KOPT-K1 (cell line): ENCODE measurements around the gene RALGAPA2.

ENCODE experiments used
- H3K27ac ChIP-seq: fragments of 200-600 bp; sonication (generic); 2 replicates; pipeline ENCODE4 v1.5.1; 2016; ENCODE audit warnings: antibody characterized with exemption, mild to moderate bottlenecking, low read depth, low read length; ENCODE audit not compliant: poor library complexity, severe bottlenecking
- H3K36me3 ChIP-seq: fragments of 200-600 bp; sonication (generic); 2 replicates; pipeline ENCODE4 v1.5.1; 2017; ENCODE audit warnings: antibody characterized with exemption, mild to moderate bottlenecking, low read length, moderate library complexity; ENCODE audit not compliant: insufficient read depth
- H3K9me3 ChIP-seq: fragments of 200-600 bp; sonication (generic); 2 replicates; pipeline ENCODE4 v1.5.1; 2017; ENCODE audit warnings: antibody characterized with exemption, low read length, mild to moderate bottlenecking; ENCODE audit not compliant: insufficient read depth, poor library complexity, severe bottlenecking

The RALGAPA2 gene

DNA sequence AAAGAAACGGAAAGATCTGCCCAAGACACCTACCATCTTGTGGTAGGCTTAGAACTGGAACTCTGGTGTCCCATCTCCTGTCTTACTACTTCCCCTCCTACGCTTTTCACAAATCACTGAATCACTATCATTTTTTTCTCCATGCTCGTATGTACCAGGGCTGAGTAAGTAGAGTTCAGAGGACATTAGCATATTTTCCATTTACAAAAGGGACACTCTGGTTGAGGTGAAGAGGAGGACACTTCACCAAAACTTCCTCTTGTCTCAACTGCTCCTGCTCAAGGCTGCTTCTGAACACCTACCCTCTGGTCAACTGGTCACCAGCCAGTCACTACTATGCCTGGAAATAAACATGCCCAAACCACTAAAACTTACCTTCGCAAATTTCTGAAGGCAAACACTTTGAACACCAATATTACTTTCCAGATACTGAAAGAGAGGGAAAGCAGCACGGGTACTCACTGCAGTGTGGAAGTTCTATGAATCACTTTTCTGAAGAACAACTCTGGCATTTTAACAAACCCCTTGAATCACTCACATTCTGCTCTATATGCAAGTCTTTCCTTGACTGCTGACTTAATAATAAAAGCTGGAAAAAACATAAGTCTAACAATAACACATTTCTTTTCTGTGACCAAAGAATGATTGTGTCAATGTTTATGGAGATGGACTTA, 221.2 kb downstream of the RALGAPA2 start:
- H3K27ac ChIP-seq: no peak overlapping the region
- H3K36me3 ChIP-seq: no peaks in the 10 kb centered on the region
- H3K9me3 ChIP-seq: no peaks in the 10 kb centered on the region

DNA sequence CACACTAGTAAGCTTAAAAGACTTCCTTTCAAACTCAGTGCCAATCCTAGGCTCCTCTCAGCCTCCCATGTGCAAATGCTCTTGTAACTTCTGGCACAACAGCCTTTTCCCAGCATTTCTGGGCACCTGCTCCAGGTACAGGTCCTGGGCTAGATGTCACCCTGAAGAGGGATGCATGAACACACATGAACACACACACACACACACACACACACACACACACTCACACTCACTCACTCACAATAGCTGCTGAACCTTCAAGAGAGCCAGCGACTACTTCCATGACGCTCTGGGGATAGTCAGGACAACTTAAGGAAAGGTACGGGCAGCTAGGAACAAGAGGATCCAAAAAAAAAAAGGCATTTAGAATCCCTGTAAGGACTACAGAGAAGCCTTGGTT, 221.8 kb downstream of the RALGAPA2 start:
- Histone ChIP-seq H3K9me3 (no peaks in the 10 kb centered on the region), H3K36me3 (no peaks in the 10 kb centered on the region), H3K27ac (no peak overlapping the region)

DNA sequence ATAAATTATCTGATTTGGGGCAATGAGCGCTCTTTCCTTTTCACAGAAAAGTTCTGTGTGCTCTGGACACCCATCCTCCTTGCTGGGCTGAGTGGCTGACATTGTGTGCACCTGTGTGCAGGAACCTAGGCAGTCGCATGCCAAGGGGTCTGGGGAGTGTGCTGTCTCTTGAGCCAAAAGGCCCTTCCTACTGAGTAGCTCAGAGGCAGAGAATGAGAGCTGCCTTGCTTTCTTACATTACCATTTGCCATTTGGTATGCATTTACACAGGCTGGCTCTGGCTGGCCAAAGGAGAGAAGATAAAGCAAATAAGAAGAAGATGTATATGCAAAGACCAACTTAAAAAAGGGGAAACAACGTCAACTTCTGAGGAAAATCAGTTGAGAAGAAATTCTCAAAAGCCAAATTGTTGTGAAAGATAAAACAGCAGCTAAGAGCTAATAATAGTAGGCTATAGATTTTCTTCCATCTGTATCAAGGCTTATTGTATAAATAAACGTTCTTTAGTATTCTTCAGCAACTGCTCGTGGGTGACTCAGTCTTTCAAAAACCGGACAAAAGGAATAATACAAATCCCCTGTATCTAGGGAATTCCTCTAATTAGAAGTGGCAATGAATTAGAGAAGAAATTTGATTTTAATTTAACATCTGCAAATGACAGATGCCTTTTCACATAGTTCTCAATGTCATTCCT, 222.6 kb downstream of the RALGAPA2 start:
- no peaks in the 10 kb centered on the region for H3K9me3 ChIP-seq
- no peak overlapping the region for H3K27ac ChIP-seq

GRCh38 chr20:20489054-20489453, 223.4 kb downstream of the RALGAPA2 start:
- Histone ChIP-seq H3K9me3 (no peaks in the 10 kb centered on the region), H3K27ac (no peak overlapping the region), H3K36me3 (no peaks in the 10 kb centered on the region)

More for the DNA sequence above, 222.6 kb downstream of the RALGAPA2 start:
- H3K36me3 ChIP-seq: no peaks in the 10 kb centered on the region

DNA sequence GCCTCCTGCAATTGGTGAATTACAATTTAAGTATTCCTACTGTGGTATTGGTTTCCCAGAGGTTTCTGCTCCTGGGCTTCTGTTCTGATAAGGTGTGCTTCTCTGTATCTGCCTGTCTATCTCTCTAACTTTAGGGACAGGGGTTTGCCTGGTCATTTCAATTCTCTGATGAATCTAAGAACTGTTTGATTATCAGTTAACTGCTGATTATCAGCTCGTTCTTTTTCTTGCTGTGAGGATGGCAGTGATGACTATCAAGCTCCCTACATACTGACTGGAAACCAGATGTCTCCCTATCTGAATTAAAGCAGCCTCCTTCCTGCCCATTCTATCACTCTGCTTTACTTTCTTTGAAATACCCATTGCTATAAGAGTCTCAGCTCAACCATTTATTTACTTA, 224.1 kb downstream of the RALGAPA2 start:
- no peaks in the 10 kb centered on the region for H3K9me3 ChIP-seq
- H3K36me3 ChIP-seq: no peaks in the 10 kb centered on the region
- H3K27ac ChIP-seq: no peak overlapping the region

GRCh38 chr20:20487811-20488210, 224.6 kb downstream of the RALGAPA2 start:
- Histone ChIP-seq H3K36me3 (no peaks in the 10 kb centered on the region), H3K9me3 (no peaks in the 10 kb centered on the region), H3K27ac (no peak overlapping the region)

DNA sequence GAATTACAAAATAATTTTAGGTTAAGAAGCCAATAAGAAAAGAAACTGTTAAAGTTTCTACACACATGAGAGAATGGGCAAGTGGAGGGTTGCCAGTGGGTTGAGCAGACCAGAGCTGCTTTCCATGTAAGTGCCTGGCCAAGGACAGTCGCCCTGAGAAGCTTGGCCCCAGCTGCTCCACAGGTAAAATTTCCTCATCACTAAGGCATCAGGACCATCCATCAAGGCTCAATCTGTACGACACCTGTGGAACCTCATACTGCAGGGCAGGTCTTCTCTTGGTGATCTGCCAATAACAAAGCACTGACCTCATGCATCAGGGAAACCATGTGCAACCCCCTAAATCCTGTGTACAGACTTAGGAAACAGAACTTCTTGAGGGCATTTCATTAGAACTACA, 229.1 kb downstream of the RALGAPA2 start:
- H3K27ac ChIP-seq: no peak overlapping the region
- H3K36me3 ChIP-seq: no peaks in the 10 kb centered on the region
- no peaks in the 10 kb centered on the region for H3K9me3 ChIP-seq

DNA sequence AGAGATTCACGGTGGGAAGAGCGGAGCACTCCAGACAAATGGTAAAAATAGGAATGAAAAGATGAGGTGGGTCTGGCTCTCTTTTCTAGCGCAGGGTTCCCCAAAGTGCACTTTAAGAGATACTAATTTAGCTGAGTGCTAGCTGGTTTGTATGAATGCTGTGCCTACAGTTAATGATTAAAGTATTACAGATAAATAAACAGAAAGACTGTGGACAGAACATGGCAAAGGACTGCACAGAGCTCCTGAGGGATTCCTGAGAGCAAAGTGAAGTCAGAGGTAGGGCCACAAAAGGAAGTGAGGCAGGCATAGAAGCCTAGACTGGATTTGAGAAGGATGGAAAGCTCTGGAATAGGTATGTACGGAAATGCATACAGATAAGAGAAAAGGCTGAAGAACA, 230.0 kb downstream of the RALGAPA2 start:
- H3K27ac ChIP-seq: no peak overlapping the region

DNA sequence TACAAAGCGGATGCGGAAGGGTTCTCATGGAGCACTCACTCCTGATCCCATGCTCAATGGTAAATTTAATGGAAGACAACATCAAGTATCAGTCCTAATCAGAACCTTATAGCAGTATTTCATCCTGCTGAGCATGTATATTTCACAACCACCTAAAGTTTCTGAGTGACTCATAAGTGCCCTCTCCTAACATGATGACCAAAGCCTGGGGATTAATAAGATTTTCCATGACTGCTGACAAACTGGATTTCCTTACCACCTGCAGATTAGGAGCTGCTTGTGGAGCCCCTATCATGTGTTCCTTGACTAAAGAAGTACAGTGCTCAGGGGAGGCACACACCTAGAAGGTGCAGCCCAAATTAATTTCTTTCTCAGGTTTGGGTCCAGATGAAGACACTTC, 231.8 kb downstream of the RALGAPA2 start:
- Histone ChIP-seq H3K9me3 (no peaks in the 10 kb centered on the region), H3K27ac (no peak overlapping the region)

More for the DNA sequence above, 230.0 kb downstream of the RALGAPA2 start:
- Histone ChIP-seq H3K9me3 (no peaks in the 10 kb centered on the region), H3K36me3 (no peaks in the 10 kb centered on the region)

DNA sequence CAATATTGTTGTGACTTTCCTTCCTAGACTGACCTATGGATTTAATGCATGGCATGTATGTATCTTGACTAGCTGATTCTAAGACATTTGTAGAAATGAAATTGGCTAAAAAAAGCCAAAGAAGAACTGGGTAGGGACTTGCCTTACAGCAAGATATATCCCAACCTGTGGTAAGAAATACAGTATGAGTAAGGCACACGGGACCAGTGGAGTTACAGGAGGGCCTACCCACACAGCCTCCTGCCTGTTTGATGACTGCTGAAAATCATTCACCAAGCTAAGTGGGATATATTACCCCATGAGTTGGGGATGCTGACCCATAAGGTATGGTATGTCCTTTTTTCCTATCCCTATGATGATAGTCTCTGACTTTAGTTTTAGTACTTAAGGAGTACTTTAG, 232.3 kb downstream of the RALGAPA2 start:
- no peaks in the 10 kb centered on the region for H3K9me3 ChIP-seq
- no peak overlapping the region for H3K27ac ChIP-seq
- H3K36me3 ChIP-seq: no peaks in the 10 kb centered on the region

More for the DNA sequence above, 231.8 kb downstream of the RALGAPA2 start:
- no peaks in the 10 kb centered on the region for H3K36me3 ChIP-seq

- Histone ChIP-seq H3K36me3 (no peaks in the 10 kb centered on the region), H3K9me3 (no peaks in the 10 kb centered on the region), H3K27ac (no peak overlapping the region)
Measured at GRCh38 chr20:20477444-20478041, 234.9 kb downstream of the RALGAPA2 start.

DNA sequence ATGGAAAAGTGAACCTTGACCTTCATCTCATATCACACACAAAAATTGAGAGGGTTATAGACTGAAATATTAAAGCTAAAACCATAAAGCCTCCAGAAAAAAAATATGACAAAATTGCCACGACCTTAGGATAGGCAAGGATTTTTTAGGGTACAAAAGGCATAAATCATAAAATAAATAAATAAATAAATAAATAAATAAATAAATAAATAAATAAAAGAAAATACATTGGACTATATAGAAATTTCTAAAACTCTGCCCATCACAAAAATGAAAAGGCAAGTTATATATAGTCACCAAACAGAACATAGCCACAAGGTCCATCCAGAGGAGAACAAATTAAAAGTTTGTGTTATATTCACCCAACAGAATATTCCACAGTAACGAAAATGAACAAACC, 235.9 kb downstream of the RALGAPA2 start:
- no peaks in the 10 kb centered on the region for H3K9me3 ChIP-seq
- H3K27ac ChIP-seq: no peak overlapping the region
- no peaks in the 10 kb centered on the region for H3K36me3 ChIP-seq

DNA sequence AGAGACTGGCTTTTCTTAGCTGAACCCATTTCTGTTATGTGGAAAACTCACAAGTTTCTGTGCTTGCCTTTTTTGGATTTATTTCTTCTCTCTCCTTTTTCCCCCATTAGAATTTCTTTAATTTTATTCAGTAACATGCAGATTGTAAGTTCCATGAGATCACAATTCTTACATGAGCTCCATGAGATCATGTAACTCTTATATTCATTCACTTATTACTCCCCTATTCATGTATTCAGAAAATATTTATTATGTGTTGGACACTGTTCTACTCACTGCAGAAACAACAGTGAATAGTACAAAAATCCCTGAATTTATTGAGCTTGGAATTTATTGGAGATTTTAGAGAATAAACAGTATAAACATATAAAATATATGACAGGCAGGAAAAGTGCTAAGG, 238.8 kb downstream of the RALGAPA2 start:
- Histone ChIP-seq H3K36me3 (no peaks in the 10 kb centered on the region), H3K9me3 (no peaks in the 10 kb centered on the region), H3K27ac (no peak overlapping the region)

DNA sequence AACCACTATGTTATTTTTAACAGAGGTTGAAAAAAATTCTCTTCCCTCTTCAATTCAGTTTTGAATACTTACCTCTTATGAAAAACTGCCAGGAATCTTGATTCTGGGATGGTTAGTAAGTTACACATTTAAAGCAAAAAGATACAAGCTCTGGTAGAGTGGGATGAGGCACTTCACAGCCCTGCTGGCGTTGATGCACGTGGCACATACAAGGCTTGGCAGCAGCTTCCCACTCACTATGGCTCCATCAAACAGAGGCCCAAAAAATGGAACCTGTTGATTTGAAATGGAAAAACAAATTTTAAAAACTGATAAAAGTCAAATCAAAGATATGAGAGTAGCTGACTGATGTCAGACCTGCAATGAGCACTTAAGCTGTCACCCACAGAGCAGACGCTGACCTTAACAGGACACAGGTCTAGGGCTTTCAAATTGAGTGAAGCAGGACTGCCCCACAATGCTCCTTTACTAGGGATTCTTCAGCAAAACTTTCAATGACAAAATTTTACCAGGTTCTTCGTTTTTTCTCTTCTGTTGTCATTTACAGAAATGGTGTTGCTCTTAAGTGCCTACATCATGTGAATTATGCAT, 239.7 kb downstream of the RALGAPA2 start:
- no peaks in the 10 kb centered on the region for H3K36me3 ChIP-seq
- no peaks in the 10 kb centered on the region for H3K9me3 ChIP-seq
- no peak overlapping the region for H3K27ac ChIP-seq

GRCh38 chr20:20466341-20466879, 246.0 kb downstream of the RALGAPA2 start:
- Histone ChIP-seq H3K36me3 (no peaks in the 10 kb centered on the region), H3K27ac (no peak overlapping the region), H3K9me3 (no peaks in the 10 kb centered on the region)
